Measurements from ENCODE around the gene DRICH1.

GRCh38 chr22:23632178-23632577 lies at the start of gene DRICH1:
- TF ChIP-seq RARB (CRISPR knock-in tag; IDR thresholded peaks at IDR 0.05) (no peak), ZC3H10 (CRISPR knock-in tag; IDR thresholded peaks at IDR 0.05) (no peak)

Measured in SK-N-SH treated with all-trans-retinoic acid at 6 μM for 48 hours (cell line).